ENCODE measurements around the gene PDE4A.
A peak's percentile ranks its signal among the peaks of the same experiment; 100 is the strongest.

PDE4A gene

GRCh38 chr19:10516671-10517286 is 96.4 kb downstream of the PDE4A start:
- DNase-seq, result no peak

GRCh38 chr19:10517361-10517759 is 97.0 kb downstream of the PDE4A start, which contains the start of gene S1PR5:
Gene S1PR5, minus strand, starts transcription at chr19:10517447. Its CDS starts 2,436 bp downstream, at chr19:10515011.
- DNase-seq, result peak; percentile 35 to 36

GRCh38 chr19:10517760-10518443 is 97.6 kb downstream of the PDE4A start:
- no peak for DNase-seq

DNA sequence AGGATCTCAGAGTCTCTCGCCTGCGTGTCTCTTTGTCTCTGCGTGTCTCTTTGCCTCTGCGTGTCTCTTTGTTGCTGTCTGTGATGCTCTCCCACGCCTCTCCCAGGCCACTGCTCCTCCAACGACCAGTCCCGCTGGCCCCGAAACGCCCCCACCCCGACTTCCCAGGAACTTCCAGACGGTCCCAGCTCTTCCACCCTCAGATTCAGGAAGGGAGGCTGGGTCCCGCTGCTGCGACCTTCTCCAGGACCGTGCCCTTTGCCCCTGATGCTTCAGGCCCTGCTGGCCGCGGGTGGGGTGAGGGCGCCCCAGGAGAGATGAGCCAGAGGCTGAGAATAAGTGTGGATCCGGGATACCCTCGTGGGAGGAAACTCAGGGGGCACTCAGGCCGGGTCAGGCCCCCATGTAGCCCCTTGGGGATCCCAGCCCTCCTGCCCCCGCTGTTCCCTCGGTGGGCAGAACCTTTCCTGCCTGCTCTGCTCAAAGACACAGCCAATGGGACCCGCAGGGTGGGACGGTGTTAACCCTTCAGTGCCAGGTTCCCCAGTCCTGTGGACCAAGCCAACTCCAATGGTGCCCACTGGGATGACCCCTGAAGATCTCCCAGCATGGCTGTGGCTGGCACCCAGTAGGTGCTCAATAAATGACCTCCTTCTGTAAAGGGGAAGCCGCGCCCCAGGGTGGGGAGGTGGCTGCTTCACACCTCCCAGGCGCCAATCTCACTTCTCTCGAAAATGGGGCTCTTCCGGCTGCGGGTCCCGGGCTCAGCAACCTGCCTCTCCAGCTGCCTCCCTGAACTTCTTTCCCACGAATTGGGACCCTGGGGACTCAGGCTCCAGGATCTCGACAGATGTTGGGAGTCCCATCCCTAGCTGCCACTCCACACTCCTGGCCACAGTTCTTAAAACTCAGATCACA is 98.4 kb downstream of the PDE4A start:
- DNase-seq, result peak; percentile 41

All from CD4-positive, alpha-beta T cell treated with Interleukin-1 beta for 1 hour (primary cell).